ENCODE data around the gene RTCB. TPM values are rescaled to one million over a fixed set of nuclear protein-coding genes. Genes with fewer than 3 reads are reported as not detected.

The RTCB gene
- total RNA-seq, 1 experiment from 2014 or later = 101 TPM

DNA sequence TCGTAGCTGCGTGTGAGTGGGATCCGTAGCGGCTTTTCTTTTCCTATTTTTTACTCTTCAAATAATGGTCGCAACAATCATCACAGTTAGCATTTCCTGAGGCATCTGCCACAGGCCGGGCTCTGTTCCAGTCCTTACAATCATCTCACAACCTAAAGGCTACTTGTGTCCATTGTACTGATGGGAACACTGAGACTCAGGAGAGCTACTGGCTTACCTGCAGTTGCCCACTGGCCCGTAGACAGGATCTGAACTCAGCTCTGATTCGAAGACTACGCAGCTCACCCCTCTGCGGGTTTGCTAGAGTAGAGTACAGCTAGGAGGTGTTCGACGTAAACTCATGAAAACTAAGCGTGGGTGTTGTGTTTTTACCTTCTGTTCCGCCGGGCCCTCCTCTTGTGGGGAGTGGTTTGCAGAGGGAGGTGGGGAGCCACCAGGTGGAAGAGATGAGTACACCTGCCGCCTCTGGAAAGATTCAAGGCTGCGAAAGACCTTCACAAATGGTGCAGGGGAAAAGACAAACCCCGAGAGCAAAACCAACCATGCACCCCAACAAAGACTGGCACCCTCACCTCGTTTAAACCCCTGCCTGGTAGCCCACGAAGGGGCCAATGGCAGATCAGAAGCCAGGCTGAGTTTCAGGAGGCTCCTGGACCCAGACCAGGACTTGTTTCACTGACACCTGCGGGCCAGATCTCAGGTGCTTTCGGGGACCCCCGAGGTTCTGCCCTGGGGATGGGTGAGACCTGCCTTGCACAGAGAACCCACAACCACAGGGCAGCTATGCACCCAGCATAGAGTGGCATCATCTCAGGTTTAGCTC lies 72.6 kb downstream of the RTCB start:
- no peak for DNase-seq (ENCODE audit: low read depth)

DNA sequence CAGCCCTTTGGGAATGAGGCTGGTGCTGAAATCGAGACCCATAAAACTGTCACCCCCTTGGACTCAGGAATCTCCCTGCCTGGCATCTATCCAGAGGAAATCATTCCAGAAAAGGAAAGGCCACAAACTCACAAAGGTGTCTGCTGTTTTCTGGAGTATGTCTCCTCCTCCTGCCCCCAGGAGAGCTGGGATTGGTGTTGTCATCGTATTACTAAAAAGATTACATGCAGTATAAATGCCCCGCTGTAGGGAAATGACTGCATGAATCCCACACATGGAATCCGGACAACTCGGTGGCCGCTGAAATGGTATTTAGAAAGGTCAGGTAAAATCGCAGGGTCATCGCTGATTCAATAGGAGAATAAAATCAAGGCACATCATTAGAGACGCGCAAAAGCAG lies 73.3 kb downstream of the RTCB start:
- DNase-seq (ENCODE audit: low read depth) = no peak

Other genes starting within 250 kb of the RTCB start
- gene RFPL2, start 207.2 kb downstream of the RTCB start, total RNA-seq (2014; rRNA removed; shearing (Covaris generic)) = not detected in 2 replicates
- not detected in 2 replicates for gene SLC5A4, start 156.9 kb downstream of the RTCB start, total RNA-seq (2014; rRNA removed; shearing (Covaris generic))
- not detected in 2 replicates for gene RFPL3, start 54.4 kb downstream of the RTCB start, total RNA-seq (2014; rRNA removed; shearing (Covaris generic))
- gene BPIFC, start 52.2 kb upstream of the RTCB start, total RNA-seq (2014; rRNA removed; shearing (Covaris generic)) = not detected in 2 replicates
- gene FBXO7, start 62.6 kb upstream of the RTCB start, total RNA-seq (2014; rRNA removed; shearing (Covaris generic)) = 104 and 136 TPM in 2 replicates